Ovary (tissue), 9 donors: ENCODE data around the gene PSMB7. TPM values are rescaled to one million over a fixed set of nuclear protein-coding genes. Genes with fewer than 3 reads are reported as not detected.

Source experiments
- DNase-seq, 5 donors: peaks; one replicate each; pipeline ENCODE4 v3.0.0-alpha.2; 2019 to 2020
- H3K27ac ChIP-seq, 2 donors: fragments of 200-600 bp; one replicate each; pipeline versions ENCODE4 v1.5.1 to v1.8.0; 2019 to 2022
- H3K27me3 ChIP-seq: fragments of 200-600 bp; one replicate; pipeline ENCODE4 v1.8.0; 2022
- H3K36me3 ChIP-seq: fragments of 200-600 bp; sonication (generic); one replicate; pipeline ENCODE4 v1.5.1; 2019
- H3K4me1 ChIP-seq: one replicate; pipeline ENCODE4 v1.8.1; 2013; ENCODE audit warnings: mild to moderate bottlenecking, moderate library complexity; ENCODE audit not compliant: insufficient read depth
- H3K4me3 ChIP-seq: fragments of 200-600 bp; sonication (generic); one replicate; pipeline ENCODE4 v1.5.1; 2017
- H3K9me3 ChIP-seq, 2 donors: fragments of 200-600 bp in 1 of 2; sonication (generic) in 1 of 2; one replicate each; pipeline versions ENCODE4 v1.5.1 to v1.8.1; 2013 to 2019; ENCODE audit warnings: mild to moderate bottlenecking in 1 of 2, moderate library complexity in 1 of 2
- EP300 ChIP-seq: sonication (generic); formaldehyde crosslinking; IDR thresholded peaks from one replicate; pipeline ENCODE4 v1.6.1; 2017; ENCODE audit warnings: antibody characterized with exemption
- POLR2A ChIP-seq: fragments of 450-650 bp; IDR thresholded peaks from one replicate; pipeline ENCODE4 v1.6.1; 2017; ENCODE audit warnings: antibody characterized with exemption, mild to moderate bottlenecking, moderate library complexity
- WGBS, 3 donors: extraction: QIAGEN DNeasy Blood & Tissue Kit in 1 of 3; methylation state at CpG; one replicate each; pipeline versions ENCODE4 v1.1.5 to v1.1.7; 2013 to 2017; 5-methylcytosine and 5-hydroxymethylcytosine counted together
- intact Hi-C, 4 donors: fragments of 100-400 bp; cut with DNase I; formaldehyde crosslinking; loops; one replicate each; pipeline versions ENCODE4 v1.11.0 to v1.15.1; 2022 to 2023
- polyA plus RNA-seq, 2 donors: library from polyadenylated mRNA; stranded (reverse); fragments of 200-250 nt in 1 of 2; fragments of 350-450 nt in 1 of 2; fragmentation: Illumina TruSeq in 1 of 2; extraction: RNeasy Lipid Tissue Mini Kit (QIAGEN cat#74804) in 1 of 2; gene quantifications; one replicate each; pipeline ENCODE4 v1.2.3, GENCODE V29; 2013 to 2014
- total RNA-seq, 7 donors: library from RNA; depleted of rRNA in 2 of 7; stranded (reverse); fragments of >200 nt in 2 of 7; fragmentation: NEBNext Ultra II Directional in 3 of 7; extraction: Animal tissue kit (Norgen Biotek cat#: 25700) in 3 of 7; gene quantifications; one replicate each; pipeline versions ENCODE4 v1.1.0 to v1.2.4, GENCODE V29; 2016 to 2023
- TF ChIP-seq, protein P1 (sequence below), 3 donors: fragments of 450-650 bp in 2 of 3; fragments of 200-600 bp in 1 of 3; IDR thresholded peaks; one replicate each; pipeline versions ENCODE4 v1.5.1 to v1.8.0; 2016 to 2022; ENCODE audit warnings: antibody characterized with exemption in 3 of 3, mild to moderate bottlenecking in 1 of 3
- donor health status: DM: no; HTN: no; CAD: no; lungs with moderate emphysema.
- donor health status: DM: no; HTN: no; CAD: no.
- donor health status: Bipolar disorder and iron deficiency.
- donor health status: DM: yes; HTN: yes; CAD: no.
- donor health status: DM: no; HTN: no; CAD: no.
- donor health status: DM: yes; HTN: yes; CAD: no.

PSMB7 gene
- total and polyA plus RNA-seq, 9 donors: 88.0 to 211 (median 95.1) TPM

DNA sequence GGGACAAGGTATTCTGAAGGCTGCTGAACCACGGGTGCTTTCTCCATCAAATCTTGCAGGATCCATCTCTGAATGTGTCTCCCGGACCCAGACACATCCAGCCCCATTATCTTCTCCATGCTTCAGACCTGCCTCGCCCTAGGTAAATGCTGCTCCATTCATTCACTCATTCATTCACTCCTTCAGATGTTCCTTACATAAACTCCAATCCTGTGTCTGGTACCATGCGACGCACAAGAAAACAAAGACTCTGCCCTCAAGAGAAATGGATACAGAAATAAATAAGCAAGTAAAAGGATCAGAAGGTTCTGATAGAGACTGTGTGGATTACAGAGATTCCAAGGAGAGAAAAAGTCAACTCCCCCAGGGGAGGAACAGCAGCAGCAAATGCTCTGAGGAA is 7.9 kb upstream of the PSMB7 start:
- H3K9me3 ChIP-seq: no peaks in the 10 kb centered on the region
- no peak overlapping the region for H3K27ac ChIP-seq
- TF ChIP-seq, protein P1, sequence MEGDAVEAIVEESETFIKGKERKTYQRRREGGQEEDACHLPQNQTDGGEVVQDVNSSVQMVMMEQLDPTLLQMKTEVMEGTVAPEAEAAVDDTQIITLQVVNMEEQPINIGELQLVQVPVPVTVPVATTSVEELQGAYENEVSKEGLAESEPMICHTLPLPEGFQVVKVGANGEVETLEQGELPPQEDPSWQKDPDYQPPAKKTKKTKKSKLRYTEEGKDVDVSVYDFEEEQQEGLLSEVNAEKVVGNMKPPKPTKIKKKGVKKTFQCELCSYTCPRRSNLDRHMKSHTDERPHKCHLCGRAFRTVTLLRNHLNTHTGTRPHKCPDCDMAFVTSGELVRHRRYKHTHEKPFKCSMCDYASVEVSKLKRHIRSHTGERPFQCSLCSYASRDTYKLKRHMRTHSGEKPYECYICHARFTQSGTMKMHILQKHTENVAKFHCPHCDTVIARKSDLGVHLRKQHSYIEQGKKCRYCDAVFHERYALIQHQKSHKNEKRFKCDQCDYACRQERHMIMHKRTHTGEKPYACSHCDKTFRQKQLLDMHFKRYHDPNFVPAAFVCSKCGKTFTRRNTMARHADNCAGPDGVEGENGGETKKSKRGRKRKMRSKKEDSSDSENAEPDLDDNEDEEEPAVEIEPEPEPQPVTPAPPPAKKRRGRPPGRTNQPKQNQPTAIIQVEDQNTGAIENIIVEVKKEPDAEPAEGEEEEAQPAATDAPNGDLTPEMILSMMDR (IDR thresholded peaks at IDR 0.05): no peak
- no peak for TF ChIP-seq EP300
- TF ChIP-seq POLR2A: no peak
- 42 to 63% (median 46%) methylated on average over 5 of the region's 5 CpGs for WGBS, 3 donors
- no peak overlapping the region for H3K4me3 ChIP-seq
- DNase-seq: no peak
- no peaks in the 10 kb centered on the region for H3K27me3 ChIP-seq
- intact Hi-C loops: loop anchor here in 2 of 4 donors (5.0 kb wide), 2 partner anchors 109 to 114 kb away; no protein-coding TSS in a partner anchor
- no peaks in the 10 kb centered on the region for H3K36me3 ChIP-seq
- no peaks in the 10 kb centered on the region for H3K4me1 ChIP-seq

DNA sequence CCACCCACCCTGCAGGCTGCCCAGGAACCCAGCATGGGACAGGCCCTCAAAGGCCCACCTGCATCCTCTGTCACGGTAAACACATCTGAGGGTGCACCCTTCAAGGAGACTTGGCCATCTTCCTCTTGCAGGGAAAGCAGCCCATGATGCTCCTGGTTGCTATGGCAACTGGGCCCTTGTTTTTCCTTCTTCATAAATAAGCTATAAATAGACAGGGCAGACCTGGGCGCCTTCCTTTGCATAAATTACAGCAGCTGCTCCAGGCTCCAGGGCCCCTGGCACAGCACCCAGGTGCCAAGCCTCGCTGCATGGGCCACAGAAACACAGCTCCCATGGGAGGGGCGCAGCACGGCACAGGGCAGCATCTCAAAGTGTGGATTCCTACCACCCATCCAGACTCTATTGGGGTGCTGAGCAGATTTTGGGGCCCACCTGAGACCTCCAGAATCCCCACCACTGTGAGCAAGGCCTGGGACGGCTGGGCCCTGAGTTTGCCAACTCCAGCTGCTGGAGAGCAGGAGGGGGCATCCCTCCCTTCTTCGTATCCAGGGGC is 5.8 kb upstream of the PSMB7 start:
- H3K9me3 ChIP-seq: no peaks in the 10 kb centered on the region
- H3K27ac ChIP-seq: no peak overlapping the region
- H3K27me3 ChIP-seq: no peaks in the 10 kb centered on the region
- WGBS, 3 donors: 70 to 82% (median 74%) methylated on average over 7 of the region's 7 CpGs
- no peak for TF ChIP-seq POLR2A
- TF ChIP-seq, protein P1 (IDR thresholded peaks at IDR 0.05): no peak
- TF ChIP-seq EP300: no peak
- H3K4me1 ChIP-seq: no peaks in the 10 kb centered on the region
- no peaks in the 10 kb centered on the region for H3K36me3 ChIP-seq
- intact Hi-C loops: loop anchor here in 3 of 4 donors (2.0 to 5.0 kb wide), 3 partner anchors 111 to 116 kb away; no protein-coding TSS in a partner anchor
- H3K4me3 ChIP-seq: no peak overlapping the region
- no peak for DNase-seq

DNA sequence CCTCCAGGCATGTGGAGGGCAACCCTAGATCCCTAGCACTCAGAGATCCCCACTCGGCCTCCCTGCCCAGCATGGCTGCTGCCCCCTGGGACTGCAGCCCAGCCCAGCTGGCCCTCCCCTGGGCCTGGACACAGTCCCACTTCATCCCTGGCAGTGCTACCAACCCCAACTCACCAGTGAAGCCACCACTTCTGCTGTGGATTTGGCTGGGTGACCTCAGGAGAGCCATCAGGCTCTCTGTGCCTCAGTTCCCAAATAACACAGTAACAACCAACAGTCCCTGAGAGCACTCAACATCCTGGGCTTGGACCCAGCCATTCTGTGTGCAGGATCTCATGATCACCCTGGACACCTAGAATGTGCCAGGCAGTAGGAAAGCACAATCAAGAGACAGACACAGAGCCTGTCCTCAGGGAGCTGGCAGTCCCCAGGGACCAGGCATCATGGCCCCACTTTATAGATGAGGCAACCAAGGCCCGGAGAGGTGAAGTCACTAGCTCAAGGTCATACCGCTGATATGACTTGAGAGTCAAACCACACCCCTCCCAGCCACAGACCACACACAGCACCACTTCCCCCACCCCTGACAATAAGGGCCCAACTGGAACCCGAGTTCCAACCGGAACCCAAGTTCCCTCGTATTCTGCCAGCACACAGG is 4.7 kb upstream of the PSMB7 start:
- H3K9me3 ChIP-seq: no peaks in the 10 kb centered on the region
- no peak overlapping the region for H3K4me3 ChIP-seq
- H3K27me3 ChIP-seq: no peaks in the 10 kb centered on the region
- H3K4me1 ChIP-seq: no peaks in the 10 kb centered on the region
- H3K36me3 ChIP-seq: no peaks in the 10 kb centered on the region
- intact Hi-C loops: loop anchor here (2.0 to 5.0 kb wide), 3 partner anchors 112 to 117 kb away; no protein-coding TSS in a partner anchor
- WGBS, 3 donors: 55 to 59% (median 58%) methylated on average over 6 of the region's 6 CpGs
- no peak for DNase-seq
- H3K27ac ChIP-seq: no peak overlapping the region
- TF ChIP-seq POLR2A: no peak
- TF ChIP-seq EP300: no peak
- TF ChIP-seq, protein P1 (IDR thresholded peaks at IDR 0.05): peak in 1 of 3 donors; percentile 4

DNA sequence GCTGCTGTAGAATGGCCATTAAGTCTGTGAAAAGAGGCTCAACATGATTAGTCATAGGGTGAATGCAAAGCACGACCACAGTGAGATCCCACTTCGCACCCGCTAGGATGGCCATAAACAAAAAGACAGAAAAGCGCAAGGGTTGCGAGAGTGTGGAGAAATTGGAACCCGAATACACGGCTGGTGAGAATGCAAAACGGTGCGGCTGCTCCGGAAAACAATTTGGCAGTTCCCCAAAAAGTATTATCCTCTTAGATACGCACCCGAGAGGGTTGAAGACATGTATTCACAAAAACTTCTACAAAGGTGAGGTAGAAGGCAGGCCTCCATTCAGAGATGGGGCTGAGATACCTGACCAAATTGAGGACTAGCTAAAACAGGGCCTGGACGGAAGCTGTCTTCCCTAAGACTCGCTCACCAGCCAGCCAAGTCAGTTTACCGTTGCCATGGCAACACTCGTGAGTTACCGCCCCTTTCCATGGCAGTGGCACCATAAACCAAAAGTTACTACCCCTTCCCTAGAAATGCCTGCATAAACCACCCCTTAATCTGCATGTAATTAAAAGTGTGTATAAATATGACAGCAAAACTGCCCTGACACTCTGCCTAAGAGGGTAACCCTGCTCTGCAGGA is 726 bp upstream of the PSMB7 start:
- peaks cover 6% of the 10 kb centered on the region for H3K4me1 ChIP-seq
- intact Hi-C loops: loop anchor here in 1 of 4 donors (5.0 kb wide), 1 partner anchor 121 kb away; no protein-coding TSS in a partner anchor
- no peak overlapping the region for H3K27ac ChIP-seq
- WGBS, 3 donors: 75 to 80% (median 76%) methylated on average over 17 of the region's 17 CpGs
- no peak for TF ChIP-seq EP300
- TF ChIP-seq, protein P1 (IDR thresholded peaks at IDR 0.05): no peak
- no peak for TF ChIP-seq POLR2A
- DNase-seq: no peak
- no peaks in the 10 kb centered on the region for H3K9me3 ChIP-seq
- H3K36me3 ChIP-seq: no peaks in the 10 kb centered on the region
- peak overlapping the region; percentile 62 for H3K4me3 ChIP-seq
- H3K27me3 ChIP-seq: no peaks in the 10 kb centered on the region
